ENCODE measurements around the gene PPM1A.
"Not testable (repeated sequence)": the region's sequence is repeated elsewhere in the genome, so short reads cannot be mapped to it uniquely, and the experiment has no call there.

The PPM1A gene

DNA sequence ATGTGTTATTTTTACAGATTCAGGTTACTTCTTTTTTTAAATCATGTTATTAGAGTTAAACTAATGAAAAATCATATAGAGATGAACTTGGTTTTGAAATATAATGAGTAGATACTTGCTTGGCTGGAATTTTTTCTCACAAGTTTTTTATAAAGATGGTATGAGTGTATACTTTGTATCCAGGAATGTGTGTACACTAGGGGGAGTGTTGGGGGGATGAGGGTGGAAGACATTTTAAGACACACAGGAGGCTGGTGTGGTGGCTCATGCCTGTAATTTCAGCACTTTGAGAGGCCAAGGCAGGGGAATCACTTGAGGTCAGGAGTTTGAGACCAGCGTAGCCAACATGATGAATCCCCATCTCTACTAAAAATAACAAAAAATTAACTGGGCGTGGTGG lies 23.2 kb downstream of the PPM1A start:
- no peak for DNase-seq

GRCh38 chr14:60273956-60274355 lies 24.9 kb downstream of the PPM1A start:
- no peak for DNase-seq

GRCh38 chr14:60274448-60274847 lies 25.4 kb downstream of the PPM1A start:
- no peak for DNase-seq

DNA sequence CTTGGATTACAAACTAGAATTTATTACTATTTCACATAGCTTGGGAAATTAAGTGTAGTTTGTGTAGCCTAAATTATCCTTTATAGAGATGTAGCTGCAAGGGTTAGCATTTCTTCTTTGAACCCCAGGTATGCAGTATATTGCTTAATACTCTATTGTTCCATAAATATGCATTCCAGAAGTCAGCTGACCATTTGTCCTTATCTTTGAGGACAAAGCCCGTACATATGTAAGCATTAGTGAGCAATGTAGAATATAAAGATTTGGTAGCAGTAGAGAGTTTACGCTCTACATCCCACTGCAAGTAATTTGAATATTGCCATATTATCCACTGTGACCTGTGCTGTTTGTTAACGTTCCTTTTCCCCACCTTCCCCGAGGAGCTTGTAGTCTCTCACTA lies 26.9 kb downstream of the PPM1A start:
- DNase-seq, result peak in 1 of 2 experiments; percentile 36

DNA sequence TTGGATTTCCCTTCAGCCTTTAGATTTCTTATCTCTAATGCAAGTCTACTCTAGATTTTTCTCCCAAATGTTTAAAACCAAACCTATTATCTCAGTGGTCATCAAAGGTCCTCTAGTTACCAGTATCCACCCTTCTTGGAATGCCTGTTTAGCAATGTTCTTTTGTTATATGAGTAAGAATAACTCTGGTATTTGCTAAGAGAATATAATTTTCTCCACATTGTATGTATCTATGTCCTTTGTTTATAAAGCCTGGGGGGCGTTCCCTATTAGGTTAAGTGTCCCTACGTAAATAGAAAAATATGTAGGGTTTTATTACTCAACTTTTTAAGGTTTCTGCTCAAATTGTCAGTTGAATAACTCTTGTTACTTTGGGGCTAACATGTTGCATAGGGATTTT lies 27.3 kb downstream of the PPM1A start:
- no peak for DNase-seq

- no peak for DNase-seq
These were observed 28.7 kb downstream of the PPM1A start for GRCh38 chr14:60277605-60278190.

GRCh38 chr14:60278350-60278749 lies 29.3 kb downstream of the PPM1A start:
- DNase-seq, result no peak

DNA sequence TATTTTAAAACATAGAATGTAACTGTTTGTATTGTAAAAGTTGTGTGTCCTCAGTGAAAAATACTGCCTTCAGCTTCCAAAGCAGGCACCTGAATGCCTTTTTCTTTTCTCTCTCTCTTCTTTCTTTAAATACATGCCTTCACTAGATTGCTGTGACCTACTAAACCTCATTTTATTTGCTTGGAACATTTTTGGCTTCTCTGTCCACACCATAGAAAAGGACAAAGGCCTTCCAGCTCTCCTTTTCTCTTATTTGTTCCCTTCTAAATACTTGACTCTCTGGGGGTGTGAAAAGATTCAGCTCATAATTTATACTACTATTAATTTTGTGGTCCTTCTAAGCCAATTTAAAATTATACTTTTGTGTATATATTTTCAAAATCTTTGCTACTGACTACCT lies 38.4 kb downstream of the PPM1A start:
- no peak for DNase-seq

DNA sequence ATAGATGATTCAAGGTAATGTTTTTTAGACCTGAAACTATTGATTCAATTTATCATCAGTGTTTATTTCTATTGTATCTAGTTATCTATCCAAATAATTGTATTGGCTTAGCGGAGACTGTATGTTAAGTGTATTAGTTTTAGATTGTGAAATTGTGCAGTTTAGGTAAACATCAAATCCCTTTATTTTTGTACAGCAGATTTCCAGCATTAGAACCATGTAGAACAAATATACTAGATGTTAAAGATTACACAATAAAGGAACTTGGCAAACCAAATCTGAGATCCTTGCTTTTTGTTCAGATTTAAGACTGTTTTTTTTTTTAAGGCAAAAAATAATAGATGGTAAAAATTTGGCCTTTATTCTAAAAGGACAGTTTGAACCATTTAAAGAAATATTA lies 39.3 kb downstream of the PPM1A start:
- DNase-seq, result no peak

GRCh38 chr14:60294411-60295069 lies 45.5 kb downstream of the PPM1A start:
- DNase-seq, result no peak

GRCh38 chr14:60300019-60300418 lies 51.0 kb downstream of the PPM1A start:
- no peak for DNase-seq

GRCh38 chr14:60301685-60302084 lies 52.7 kb downstream of the PPM1A start:
- DNase-seq, result no peak

DNA sequence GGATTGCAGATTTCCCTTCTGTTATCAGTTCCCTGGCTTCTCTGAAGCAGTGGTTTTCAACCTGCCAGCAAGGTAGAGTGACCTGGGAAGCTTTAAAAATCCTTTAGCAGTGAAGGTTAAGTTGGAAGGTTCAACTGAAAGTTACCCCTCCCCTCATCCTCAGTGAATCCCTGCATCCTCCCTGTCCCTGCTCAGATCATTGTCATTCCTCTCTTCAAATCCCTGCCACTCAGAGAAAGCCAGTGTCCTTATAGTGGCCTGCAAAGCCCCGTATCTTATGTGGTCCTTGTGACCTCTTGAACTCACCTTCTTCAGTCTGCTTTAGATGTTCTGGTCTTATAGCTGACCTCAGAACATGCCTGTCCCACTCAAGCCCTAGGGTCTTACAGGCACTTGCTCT lies 53.6 kb downstream of the PPM1A start:
- no peak for DNase-seq

DNA sequence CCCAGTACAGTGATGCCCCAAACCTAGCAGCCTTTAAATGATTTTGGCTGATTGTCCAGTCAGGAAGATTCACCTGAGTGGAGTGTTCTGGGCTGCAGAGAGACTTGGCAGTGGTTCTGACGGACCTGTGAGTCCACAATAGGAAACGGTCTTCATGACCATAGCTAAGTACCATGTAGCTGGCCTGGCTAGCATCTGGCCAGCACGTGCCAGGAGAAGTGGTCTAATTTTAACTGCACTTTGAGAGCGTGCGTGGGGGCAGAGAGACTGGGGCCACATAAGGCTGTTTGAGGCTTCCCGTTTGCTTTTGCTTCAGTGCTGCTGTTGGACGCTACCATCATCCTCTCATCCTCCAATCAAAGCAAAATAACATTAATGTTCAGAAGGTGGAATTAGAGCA lies 54.7 kb downstream of the PPM1A start:
- DNase-seq, result no peak

DNA sequence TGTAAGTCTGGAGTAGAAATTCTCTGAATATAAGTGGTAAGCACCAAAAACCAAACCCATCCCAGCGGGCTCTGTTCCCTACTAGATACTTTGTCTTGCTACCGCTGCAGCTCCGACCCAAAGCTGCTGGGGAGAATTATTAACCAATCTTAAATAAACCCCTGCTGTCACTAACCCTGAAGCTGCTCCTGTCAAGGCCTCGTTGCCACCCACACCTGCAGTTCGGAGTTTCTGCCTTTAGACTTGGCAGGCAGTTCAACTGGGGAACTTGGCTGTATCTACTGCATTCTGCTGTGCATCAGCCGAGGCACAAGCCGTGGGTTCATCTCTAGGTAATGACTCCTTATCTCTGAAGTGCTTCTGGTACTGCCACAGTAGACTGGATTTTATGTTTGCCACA lies 55.5 kb downstream of the PPM1A start:
- DNase-seq, result no peak

GRCh38 chr14:60309867-60310552 lies 61.0 kb downstream of the PPM1A start:
- DNase-seq, result peak; percentile 85 to 88

GRCh38 chr14:60311417-60311816 lies 62.4 kb downstream of the PPM1A start:
- no peak for DNase-seq

GRCh38 chr14:60313093-60313492 lies 64.1 kb downstream of the PPM1A start:
- DNase-seq, result no peak

DNA sequence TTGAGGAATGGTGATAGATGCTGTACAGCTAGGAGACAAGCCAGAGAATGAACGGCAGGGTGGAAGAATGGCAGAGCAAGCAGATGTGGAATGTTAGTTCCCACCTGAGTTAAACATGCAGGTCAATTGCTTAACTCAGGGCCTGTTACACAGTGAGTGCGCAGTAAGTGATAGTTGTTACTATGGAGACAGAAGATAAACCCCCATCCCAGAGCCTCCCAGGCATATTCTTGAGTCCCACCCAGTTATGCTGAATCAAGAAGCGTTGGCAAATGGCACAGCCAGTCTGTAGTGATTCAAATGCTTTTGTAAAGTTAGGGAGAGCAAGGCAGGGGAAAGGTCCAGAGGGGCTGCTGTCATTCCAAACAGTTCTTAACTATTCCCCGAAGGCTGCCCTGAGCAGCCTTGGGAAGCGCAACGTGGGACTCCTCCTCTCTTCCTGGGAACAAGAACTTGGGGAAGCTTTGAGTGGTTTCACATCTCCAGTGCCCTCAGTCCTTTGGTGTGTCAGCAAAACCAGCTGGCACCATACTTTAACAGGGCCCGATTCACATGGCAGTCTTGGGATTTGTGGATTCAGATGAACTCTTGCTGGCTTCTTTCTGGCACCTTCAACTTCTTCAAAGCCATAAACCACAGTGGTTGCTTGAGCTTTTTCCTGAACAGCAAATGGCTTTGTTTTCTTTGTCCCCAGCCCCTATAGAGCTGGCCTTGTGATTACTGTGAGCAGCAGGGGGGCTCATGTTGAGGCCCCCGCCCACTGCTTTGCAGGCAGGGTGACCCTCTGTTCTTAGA lies 66.4 kb downstream of the PPM1A start:
- no peak for DNase-seq

GRCh38 chr14:60317609-60318008 lies 68.6 kb downstream of the PPM1A start:
- no peak for DNase-seq

DNA sequence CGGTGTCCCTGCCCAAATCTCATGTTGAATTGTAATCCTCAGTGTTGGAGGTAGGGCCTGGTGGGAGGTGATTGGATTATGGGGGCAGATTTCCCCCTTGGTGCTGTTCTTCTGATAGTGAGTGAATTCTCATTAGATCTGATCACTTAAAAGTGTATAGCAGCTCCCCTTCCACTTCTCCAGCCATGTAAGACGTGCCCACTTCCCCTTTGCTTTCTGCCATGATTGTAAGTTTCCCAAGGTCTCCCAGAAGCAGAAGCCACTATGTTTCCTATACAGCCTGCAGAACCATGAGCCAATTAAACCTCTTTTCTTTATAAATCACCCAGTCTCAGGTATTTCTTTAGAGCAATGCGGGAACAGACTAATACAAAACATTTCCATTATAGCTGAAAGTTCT lies 71.8 kb downstream of the PPM1A start:
- DNase-seq, result not testable (repeated sequence)

- no peak for DNase-seq
These were observed 74.3 kb downstream of the PPM1A start for GRCh38 chr14:60323199-60323896.

DNA sequence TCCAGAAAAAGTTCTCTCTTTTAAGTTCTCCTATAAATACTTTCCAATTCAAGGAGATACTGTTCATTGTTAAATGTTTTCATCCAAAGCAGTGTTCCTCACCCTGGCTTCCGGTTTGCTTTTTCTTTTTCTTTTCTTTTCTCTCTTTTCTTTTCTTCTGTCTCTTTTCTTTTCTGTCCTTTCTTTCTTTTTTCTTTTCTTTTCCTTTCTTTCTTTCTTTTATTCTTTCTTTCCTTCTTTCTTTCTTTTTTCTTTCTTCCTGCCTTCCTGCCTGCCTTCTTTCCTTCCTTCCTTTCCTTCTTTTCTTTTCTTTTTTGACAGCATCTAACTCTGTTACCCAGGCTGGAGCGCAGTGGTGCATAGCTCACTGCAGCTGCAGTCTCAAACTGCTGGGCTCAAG lies 75.8 kb downstream of the PPM1A start:
- DNase-seq, result no peak

Data from NCI-H526 (cell line).